ENCODE data around the gene EPB41.

EPB41 gene

DNA sequence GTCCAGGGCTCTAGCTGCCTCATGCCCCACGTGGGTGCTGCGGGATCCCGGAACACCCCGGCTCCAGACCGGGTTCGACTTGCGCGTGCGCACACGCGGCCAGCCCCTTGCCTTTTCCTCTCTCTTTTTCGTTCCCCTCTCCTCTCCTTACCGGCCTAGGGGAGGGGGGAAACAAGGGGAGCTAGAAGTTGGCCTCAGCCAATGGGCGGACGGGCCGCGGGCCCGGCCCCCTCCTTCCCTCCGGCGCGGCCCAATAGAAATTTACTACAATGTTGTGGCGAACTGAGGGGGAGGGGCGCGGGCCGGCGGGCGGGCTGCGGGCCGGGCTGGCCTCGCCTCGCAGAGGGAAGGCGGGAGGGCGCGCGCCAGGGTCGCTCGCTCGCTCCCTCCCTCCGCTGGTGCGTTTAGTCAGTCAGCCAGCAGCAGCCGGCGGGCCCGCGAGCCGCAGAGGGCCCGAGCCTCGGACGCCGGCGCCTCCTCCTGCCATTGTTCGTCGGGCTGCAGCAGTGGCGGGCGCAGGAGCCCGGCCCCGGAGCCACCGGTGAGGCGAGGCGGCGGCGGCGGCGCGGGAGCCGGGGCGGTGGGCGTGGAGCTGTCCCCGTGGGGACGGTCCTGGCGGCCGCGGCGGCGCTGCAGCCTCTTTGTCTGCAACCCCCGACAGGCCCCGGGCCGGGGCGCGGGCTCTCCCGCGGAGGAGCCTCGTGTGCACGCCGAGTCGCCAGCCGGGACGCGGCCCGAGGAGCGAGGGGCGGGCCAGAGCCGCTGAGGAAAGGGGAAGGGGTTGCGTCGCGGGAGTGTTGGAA lies at the start of gene EPB41:
TSS of gene EPB41 (plus strand) at position 342 of the 803 bp plus-strand sequence. CDS start 72,869 bp downstream, outside the sequence.
- DNase-seq = peak; percentile 94

DNA sequence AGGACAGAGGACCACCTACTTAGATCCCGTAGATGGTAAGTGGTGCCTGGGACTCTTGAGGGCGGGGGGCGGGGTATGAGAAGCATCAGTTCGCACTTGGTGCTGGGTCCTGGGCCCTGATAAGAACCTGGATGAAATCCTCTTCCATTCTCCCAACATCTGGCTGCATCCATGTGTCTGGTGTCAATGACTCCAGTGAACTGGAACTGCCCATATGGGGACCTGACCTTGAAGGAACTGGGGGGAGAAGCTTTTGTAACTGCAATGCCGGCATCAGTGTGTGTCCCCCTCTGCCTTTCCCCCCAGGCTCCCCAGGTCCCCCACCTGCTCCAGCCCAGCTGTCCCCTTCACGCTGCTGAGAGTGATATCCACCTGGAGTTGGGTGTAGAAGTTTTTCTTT lies 49.7 kb upstream of the EPB41 start:
- no peak for DNase-seq

DNA sequence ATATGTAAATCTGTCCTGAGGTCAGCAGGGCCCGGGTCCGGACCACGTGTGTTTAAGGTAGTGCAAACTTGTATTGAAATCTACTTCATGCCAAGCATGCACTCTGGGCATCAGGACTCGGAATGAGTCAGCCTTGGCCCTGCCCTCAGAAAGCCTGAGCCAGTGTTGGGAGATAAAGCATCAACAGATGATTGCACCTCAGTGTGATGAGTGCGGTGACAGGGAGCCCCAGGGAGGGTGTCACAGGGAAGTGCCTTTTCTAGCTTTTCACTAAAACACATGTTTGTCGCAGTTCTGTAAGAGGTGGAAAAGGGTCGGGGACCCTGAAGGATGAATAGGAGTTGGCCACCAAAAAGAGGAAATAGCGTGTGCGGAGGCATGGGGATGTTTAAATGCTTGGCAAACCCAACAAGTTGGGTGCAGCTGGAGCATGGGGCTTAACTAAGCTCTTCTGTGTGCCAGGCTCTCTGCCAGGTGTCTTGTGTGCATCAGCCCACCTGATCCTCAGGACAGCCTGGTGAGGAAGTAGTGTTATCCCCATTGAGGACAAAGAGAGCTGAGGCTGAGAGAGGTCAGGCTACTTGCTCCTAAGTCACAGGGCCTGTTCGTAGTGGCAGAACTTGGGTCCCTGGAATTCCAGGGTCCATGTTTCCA lies 48.2 kb upstream of the EPB41 start:
- DNase-seq = no peak

- no peak for DNase-seq
These were observed 46.5 kb upstream of the EPB41 start for GRCh38 chr1:28867850-28868249.

DNA sequence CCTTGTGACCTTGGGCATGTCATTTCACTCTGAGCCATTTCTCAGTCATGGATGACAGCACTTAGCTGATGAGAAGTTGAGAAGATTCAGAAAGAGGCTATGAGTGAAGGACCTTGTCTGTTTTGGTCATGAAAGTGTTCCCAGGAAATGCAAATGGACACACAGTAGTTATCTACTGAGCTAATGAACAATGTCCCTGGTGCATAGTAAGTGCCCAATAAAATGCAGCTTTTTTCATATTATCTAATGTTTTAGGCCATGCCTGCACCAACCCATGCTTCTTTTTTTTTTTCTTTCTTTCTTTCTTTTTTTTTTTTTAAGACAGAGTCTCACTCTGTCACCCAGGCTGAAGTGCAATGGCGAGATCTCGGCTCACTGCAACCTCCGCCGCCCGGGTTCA lies 44.4 kb upstream of the EPB41 start:
- DNase-seq = no peak

DNA sequence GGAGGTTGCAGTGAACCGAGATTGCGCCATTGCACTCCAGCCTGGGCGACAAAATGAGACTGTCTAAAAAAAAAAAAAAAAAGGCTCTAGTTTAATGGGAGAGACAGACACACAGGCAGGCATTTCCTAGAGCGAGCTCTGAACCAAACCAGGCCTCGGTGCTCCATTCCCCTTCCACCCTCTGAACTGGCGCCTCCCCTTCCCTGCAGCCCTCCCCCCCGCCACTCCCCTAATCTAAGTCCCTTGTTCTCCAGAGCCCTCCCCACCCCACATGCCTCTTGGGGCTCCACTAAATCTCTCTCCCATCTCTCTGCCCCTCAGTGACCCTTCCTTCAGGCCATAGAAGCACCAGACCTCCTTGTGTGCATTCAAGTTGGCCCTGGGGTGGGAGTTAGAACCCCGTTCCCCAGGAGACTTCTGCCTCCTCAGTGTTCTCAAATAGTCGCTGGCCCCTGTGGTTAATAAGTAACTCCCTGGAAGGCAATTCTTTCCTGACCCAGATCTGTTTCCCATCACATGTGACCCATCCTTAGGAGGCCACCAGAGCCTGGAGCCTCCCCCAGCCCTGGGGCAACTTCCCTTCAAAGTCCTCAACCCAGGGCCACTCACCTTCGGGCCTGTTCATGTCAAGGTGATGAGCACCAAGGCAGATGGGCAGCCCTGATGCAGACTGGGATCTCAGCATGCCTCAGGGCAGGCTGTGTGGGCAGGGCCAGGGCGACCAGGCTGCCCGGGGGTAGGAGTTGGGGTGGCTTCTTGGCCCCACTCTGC lies 42.6 kb upstream of the EPB41 start:
- no peak for DNase-seq

DNA sequence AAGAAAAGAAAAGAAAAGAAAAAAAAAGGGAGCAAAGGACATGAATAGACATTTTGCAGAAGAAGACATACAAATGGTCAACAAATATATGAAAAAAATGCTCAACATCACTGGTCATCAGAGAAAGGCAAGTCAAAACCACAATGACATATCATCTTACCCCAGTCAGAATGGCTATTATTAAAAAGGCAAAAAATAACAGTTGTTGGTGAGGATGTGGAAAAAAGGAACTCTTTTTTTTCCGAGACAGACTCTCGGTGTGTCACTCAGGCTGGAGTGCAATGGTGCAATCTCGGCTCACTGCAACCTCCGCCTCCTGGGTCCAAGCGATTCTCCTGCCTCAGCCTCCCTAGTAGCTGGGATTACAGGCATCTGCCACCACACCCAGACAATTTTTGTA lies 39.2 kb upstream of the EPB41 start:
- peak; percentile 24 for DNase-seq

- peak; percentile 24 for DNase-seq
These were observed 37.1 kb upstream of the EPB41 start for GRCh38 chr1:28877132-28877781.

- DNase-seq = no peak
These were observed 35.6 kb upstream of the EPB41 start for GRCh38 chr1:28878796-28879195.

GRCh38 chr1:28882009-28882628 lies 32.2 kb upstream of the EPB41 start:
- peak; percentile 43 for DNase-seq

DNA sequence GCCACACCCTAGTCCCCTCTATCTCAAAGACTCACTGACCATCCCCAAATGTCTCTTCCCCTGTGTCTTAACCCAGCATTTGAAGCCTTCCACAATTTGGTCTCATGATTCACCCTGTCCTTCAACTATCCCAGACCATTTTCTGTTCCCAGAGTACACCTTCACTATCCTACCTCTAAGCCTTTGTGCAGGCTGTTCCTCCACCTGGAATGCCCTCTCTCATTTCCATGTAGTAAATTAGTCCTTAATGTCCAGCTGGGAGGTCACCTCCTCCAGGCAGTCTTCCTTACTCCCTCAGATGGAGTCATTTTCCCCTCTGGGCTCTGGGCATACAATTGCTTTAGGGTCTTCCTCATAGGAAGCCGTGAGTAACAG lies 31.1 kb upstream of the EPB41 start:
- no peak for DNase-seq

DNA sequence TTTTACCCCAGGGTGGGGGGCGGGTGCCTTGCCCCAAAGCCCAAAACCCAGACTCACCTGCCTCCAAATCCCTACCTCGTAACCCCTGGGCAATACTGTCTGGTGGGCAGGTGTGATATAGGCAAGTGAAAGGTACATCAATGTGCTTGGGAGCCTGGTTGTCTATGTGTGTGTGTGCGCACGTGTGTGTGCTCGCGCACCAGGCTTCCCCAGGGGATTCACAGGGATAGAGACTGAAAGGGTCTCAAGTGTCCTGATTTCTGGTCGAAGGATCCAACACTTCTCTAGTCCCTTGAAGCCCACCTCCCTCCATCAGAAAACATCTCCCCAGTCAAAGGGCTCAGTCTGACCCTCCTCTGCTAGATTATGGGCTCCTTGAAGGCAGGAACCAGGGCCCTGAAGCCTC lies 28.9 kb upstream of the EPB41 start:
- no peak for DNase-seq

- peak; percentile 15 for DNase-seq
These were observed 28.2 kb upstream of the EPB41 start for GRCh38 chr1:28885977-28886730.

- peak; percentile 63 for DNase-seq
These were observed 27.5 kb upstream of the EPB41 start for GRCh38 chr1:28886731-28887418.

DNA sequence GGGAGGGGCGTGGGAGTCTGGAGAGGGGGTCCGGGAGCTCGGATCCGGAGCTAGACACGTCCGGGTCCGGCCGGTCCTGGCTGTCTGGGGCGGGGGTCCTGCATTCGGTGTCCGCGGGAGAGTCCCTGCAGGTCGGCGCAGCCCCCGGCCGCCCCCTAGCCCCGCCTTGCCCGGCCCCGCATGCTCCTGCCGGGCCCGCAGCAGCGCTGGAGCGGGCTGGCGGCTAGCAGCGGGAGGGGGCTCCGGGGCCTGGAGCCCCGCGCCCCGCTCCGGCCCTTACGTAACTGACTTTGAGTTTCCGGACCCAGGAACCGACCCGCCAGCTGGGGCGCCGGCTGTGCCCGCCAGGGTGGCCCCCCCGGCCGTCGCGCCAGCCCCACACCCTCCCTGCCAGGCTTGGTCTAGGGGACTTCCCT lies 26.9 kb upstream of the EPB41 start:
- DNase-seq = peak; percentile 30

- no peak for DNase-seq
These were observed 26.3 kb upstream of the EPB41 start for GRCh38 chr1:28887835-28888682.

DNA sequence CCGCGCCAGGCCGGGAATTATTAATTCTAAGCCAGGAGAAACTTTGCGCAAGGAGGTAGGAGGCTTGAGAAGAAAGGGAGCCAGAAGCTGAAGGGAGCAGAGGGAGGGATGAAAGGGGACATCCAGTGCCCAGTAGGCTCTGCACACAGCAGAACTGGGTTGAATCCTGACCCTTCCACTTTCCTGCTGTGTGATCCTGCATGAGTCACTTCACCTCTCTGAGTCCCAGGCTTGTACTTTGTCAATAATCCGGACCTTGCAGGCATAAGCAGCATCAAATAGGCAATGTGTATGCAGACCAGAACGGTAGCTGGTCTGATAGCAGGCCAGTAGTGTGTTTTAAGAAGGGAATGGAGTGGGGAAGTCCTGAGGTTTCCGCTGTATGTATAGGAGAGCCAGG lies 25.5 kb upstream of the EPB41 start:
- DNase-seq = no peak

DNA sequence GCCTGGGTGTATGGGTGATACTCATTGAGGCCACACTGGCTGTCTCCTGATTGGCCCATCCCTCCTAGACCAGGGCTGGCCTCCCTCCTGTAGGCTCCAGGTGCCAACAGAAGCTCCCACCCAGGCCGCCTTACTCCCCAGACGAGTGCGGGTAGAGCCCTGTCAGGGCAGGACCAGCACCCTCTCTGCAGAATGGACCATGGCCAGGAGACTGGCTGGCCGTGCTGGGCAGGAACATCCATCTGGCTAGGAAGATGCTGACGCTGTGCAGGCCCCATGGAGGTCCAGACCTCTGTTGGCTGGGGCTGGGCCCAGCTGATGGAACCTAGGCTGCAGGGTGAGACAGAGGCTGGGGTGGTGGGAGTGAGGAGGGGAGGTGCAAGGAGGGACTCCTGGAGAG lies 25.0 kb upstream of the EPB41 start:
- no peak for DNase-seq

GRCh38 chr1:28890435-28890834 lies 23.9 kb upstream of the EPB41 start:
- DNase-seq = no peak

DNA sequence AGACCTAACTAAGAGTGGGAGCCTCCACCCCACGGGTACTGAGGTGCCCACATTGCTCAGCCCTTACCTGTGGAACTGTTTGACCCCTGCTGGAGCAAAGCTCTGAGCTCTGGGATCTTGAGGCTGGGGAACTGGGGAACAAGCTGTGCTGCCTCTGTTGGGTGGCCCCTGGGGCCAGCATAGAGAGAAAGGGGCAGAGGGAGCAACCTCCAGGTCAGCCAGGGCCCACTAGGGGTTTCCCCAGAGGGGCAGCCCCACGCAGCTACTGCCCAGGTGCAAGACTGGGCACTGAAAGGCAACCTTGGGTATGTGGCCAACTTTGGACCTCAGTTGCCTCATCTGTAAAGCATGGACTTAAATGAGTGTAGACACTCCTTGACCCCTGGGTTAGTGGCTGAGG lies 23.5 kb upstream of the EPB41 start:
- DNase-seq = no peak
